ENCODE measurements around the gene BICRAL. TPM values are rescaled to one million over a fixed set of nuclear protein-coding genes. Genes with fewer than 3 reads are reported as not detected.

The BICRAL gene
- total and polyA plus RNA-seq, 2 of the 4 experiments (the other 2 are of a cell fraction): 4.0 to 6.1 TPM

- CTCF ChIA-PET: no interaction called here
- TF ChIP-seq BHLHE40 (IDR thresholded peaks at IDR 0.05; ENCODE audit: low read depth, low read length) (no peak), POLR2A (IDR thresholded peaks at IDR 0.05; ENCODE audit: low read depth, low read length) (no peak), FOS (IDR thresholded peaks at IDR 0.05; ENCODE audit: low read depth, low read length) (no peak), MXI1 (IDR thresholded peaks at IDR 0.05; ENCODE audit: borderline replicate concordance, low read depth, low read length) (no peak), MAZ (IDR thresholded peaks at IDR 0.05; ENCODE audit: borderline replicate concordance, low read depth, low read length) (no peak), RFX5 (IDR thresholded peaks at IDR 0.05; ENCODE audit: low read depth, low read length) (no peak)
- ATAC-seq (ENCODE audit: low read depth): no peak
These were observed 16.8 kb upstream of the BICRAL start for GRCh38 chr6:42764911-42765648.

More at GRCh38 chr6:42764911-42765648, 16.8 kb upstream of the BICRAL start:
- Histone ChIP-seq H2BK20ac (ENCODE audit: low read depth, low read length) (no peak overlapping the region), H2BK120ac (ENCODE audit: low read depth, low read length) (no peak overlapping the region), H2AK5ac (ENCODE audit: low read depth, low read length) (no peak overlapping the region), H3K9me1 (ENCODE audit: insufficient read depth, low read length) (peaks cover 8% of the 10 kb centered on the region), H3K4me2 (ENCODE audit: low read depth, low read length) (no peak overlapping the region), H3K27me3 (ENCODE audit: control insufficient read depth, insufficient read depth, low read length) (no peaks in the 10 kb centered on the region), H3K4me1 (ENCODE audit: control insufficient read depth, insufficient read depth, low read length) (peaks cover 5% of the 10 kb centered on the region; the same call in 1 of the 2 replicates), H3K56ac (ENCODE audit: extremely low read depth, insufficient read depth, low read length) (no peak overlapping the region), H4K20me1 (ENCODE audit: insufficient read depth, low read length) (no peaks in the 10 kb centered on the region), H3K9ac (ENCODE audit: low read depth, low read length) (no peak overlapping the region), H3K18ac (ENCODE audit: low read depth, low read length) (no peak overlapping the region), H2AFZ (replicated peaks; ENCODE audit: low read length, poor library complexity) (no peak overlapping the region), H3K23ac (ENCODE audit: low read depth, low read length) (no peak overlapping the region), H2AK9ac (replicated peaks; ENCODE audit: low read depth, low read length, poor library complexity) (no peak overlapping the region), H4K91ac (ENCODE audit: insufficient read depth, low read depth, low read length) (no peak overlapping the region), H3K27ac (ENCODE audit: insufficient read depth, low read length) (no peak overlapping the region), H4K8ac (ENCODE audit: low read depth in 2 of 2, low read length in 2 of 2) (no peak overlapping the region), H3K36me3 (ENCODE audit: control insufficient read depth, insufficient read depth, low read length) (no peaks in the 10 kb centered on the region), H3K9me3 (ENCODE audit: control insufficient read depth, insufficient read depth, low read length) (no peaks in the 10 kb centered on the region), H3K4me3 (ENCODE audit: insufficient read depth, low read depth, low read length) (no peak overlapping the region), H3K14ac (replicated peaks; ENCODE audit: low read depth, low read length) (0 out of 2 replicates have a peak overlapping the region, but pooled peaks have one; percentile 19), H2BK5ac (ENCODE audit: low read depth, low read length, poor library complexity, severe bottlenecking) (no peak overlapping the region), H3K4ac (ENCODE audit: low read depth, low read length) (no peak overlapping the region), H3K79me1 (ENCODE audit: low read depth in 1 of 2, low read length in 2 of 2) (peaks cover 0 to 5% of the 10 kb centered on the region in 2 experiments; a peak in 1 of 4 replicates), H4K5ac (ENCODE audit: low read depth, low read length) (no peak overlapping the region), H2BK15ac (ENCODE audit: low read depth, low read length) (no peak overlapping the region; the same call in 2 of the 3 replicates)
- POLR2A ChIA-PET (ENCODE audit: unreplicated experiment): no interaction called here
- intact Hi-C loops (cut with micrococcal nuclease) (no loop called here), in situ Hi-C loops (cut with MboI; ENCODE audit: low sequenced_read_pairs) (no loop called here), dilution Hi-C loops (cut with HindIII; ENCODE audit: low sequenced_read_pairs, unreplicated experiment) (no loop called here)
- no peak for DNase-seq
- no TSS peak for BruUV-seq (replicated peaks)
- 78% methylated on average over 4 of the region's 9 CpGs; no CpG with 5 or more reads in 1 of the 2 experiments for WGBS, 2 experiments (ENCODE audit: extremely low coverage in 2 of 2, insufficient read length in 1 of 2)
